IPS DF 6.9 (cell line): Measurements from ENCODE around the gene ODF2.

ENCODE experiments used
- DNase-seq: peaks from one replicate; pipeline ENCODE4 v3.0.0-alpha.2; 2013; ENCODE audit warnings: low read depth, low spot score
- H3K27ac ChIP-seq: one replicate; pipeline ENCODE4 v1.5.1; 2013; ENCODE audit warnings: low read length, control low read depth
- H3K27me3 ChIP-seq: 2 replicates; pipeline ENCODE4 v1.6.1; 2013; ENCODE audit warnings: mild to moderate bottlenecking, low read length; ENCODE audit not compliant: control insufficient read depth, insufficient read depth
- H3K36me3 ChIP-seq: 2 replicates; pipeline ENCODE4 v1.6.1; 2013; ENCODE audit warnings: low read length; ENCODE audit not compliant: control insufficient read depth, insufficient read depth
- H3K4me1 ChIP-seq: 2 replicates; pipeline ENCODE4 v1.6.1; 2013; ENCODE audit warnings: low read length; ENCODE audit not compliant: control insufficient read depth, insufficient read depth
- H3K4me3 ChIP-seq: 2 replicates; pipeline ENCODE4 v1.5.1; 2013; ENCODE audit warnings: mild to moderate bottlenecking, low read length
- H3K9me3 ChIP-seq: 2 replicates; pipeline ENCODE4 v1.6.1; 2013; ENCODE audit warnings: low read length, inconsistent platforms; ENCODE audit not compliant: control insufficient read depth, insufficient read depth
- whole genome bisulfite sequencing: extraction: QIAGEN DNeasy Blood & Tissue Kit; methylation state at CpG from one replicate; pipeline ENCODE4 v1.1.7; 2013; ENCODE audit warnings: mixed read lengths, missing lambda C conversion rate; ENCODE audit not compliant: insufficient read length, insufficient coverage; 5-methylcytosine and 5-hydroxymethylcytosine counted together

ODF2 gene

GRCh38 chr9:128482186-128482585, 26.4 kb downstream of the ODF2 start:
- H3K4me3 ChIP-seq = no peak overlapping the region
- H3K36me3 ChIP-seq = peaks cover 13% of the 10 kb centered on the region; the same call in 1 of the 2 replicates
- WGBS = no CpG with 5 or more reads among the region's 7 CpGs
- H3K27ac ChIP-seq = no peak overlapping the region
- no peak for DNase-seq
- no peaks in the 10 kb centered on the region for H3K27me3 ChIP-seq
- H3K9me3 ChIP-seq = no peaks in the 10 kb centered on the region
- H3K4me1 ChIP-seq = peaks cover 1% of the 10 kb centered on the region; the same call in 1 of the 2 replicates

DNA sequence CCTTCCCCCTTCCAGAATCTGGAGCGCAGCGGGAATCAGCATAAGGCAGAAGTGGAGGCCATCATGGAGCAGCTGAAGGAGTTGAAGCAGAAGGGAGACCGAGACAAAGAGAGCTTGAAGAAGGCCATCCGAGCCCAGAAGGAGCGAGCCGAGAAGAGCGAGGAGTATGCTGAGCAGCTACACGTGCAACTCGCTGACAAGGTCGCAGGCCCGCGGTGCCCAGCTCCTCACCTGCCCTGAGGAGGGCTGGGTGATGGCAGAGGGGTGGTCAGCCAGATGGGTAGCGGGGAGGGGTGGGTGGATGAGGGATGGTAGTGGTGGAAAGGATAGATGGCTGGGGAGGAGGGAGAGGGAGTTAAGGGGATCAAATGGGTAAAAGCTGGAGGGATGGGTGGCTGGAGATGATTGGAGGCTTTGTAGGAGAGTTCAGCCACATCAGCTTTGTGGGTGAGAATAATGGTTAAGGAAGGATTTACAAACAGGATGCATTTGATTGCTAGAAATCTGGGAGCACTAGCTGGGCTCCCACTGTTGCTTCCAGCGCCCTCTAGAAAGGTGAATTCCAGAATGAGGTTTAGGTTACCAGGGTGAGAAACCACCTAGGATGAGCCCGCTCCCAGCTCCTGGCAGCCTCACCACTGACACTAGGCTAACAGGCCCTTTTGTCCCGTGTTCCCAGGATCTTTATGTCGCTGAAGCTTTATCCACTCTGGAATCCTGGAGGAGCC, 29.0 kb downstream of the ODF2 start:
- H3K9me3 ChIP-seq = no peaks in the 10 kb centered on the region
- no peak for DNase-seq
- H3K36me3 ChIP-seq = peaks cover 9% of the 10 kb centered on the region; the same call in 1 of the 2 replicates
- 100% methylated on average over 1 of the region's 17 CpGs for WGBS
- no peak overlapping the region for H3K27ac ChIP-seq
- H3K27me3 ChIP-seq = no peaks in the 10 kb centered on the region
- no peaks in the 10 kb centered on the region for H3K4me1 ChIP-seq
- no peak overlapping the region for H3K4me3 ChIP-seq

DNA sequence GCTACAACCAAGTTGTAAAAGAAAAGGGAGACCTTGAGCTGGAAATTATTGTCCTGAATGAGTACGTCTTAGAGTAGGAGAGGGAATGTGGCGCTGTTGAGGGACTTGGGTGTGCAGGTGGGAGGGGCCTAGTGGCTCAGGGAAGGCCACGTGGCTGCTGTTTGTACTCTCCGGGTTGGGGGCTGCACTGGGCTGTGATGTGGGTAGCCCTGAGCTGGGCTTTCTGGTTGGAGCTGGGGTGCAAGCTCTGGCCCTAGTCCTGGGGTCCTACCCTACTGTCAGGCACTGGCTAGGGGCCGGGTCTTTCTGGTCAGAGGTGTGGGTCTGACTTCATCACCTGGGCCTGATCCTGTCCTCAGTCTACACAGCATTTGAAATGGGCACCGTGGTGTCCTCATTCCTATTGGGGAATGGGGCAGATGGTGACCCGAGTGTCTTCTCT, 29.6 kb downstream of the ODF2 start:
- DNase-seq = no peak
- no peaks in the 10 kb centered on the region for H3K9me3 ChIP-seq
- no peaks in the 10 kb centered on the region for H3K27me3 ChIP-seq
- no peak overlapping the region for H3K27ac ChIP-seq
- H3K36me3 ChIP-seq = peaks cover 9% of the 10 kb centered on the region; the same call in 1 of the 2 replicates
- WGBS = no CpG with 5 or more reads among the region's 7 CpGs
- H3K4me1 ChIP-seq = no peaks in the 10 kb centered on the region
- H3K4me3 ChIP-seq = no peak overlapping the region

DNA sequence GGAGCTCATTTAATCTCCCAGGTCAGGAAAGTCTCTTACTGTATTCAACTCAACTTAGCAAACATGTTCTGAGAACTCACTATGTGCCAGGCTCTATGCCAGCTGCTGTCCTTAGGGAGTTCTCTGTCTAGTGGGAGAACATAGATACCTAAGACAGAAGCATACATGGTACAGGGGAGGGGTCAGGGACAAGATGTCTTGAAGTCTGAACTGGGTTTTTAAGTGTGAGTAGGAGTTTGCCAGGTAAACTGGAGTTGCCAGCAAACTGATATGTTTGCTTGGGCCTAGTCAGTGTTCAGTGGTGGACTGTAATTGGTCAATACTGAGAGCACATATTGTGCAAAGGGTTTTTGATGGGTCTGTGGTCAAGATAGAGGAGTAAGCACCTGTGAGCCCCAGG, 30.4 kb downstream of the ODF2 start:
- H3K27ac ChIP-seq = no peak overlapping the region
- no peak for DNase-seq
- H3K4me3 ChIP-seq = no peak overlapping the region
- H3K27me3 ChIP-seq = no peaks in the 10 kb centered on the region
- no peaks in the 10 kb centered on the region for H3K9me3 ChIP-seq
- peaks cover 9% of the 10 kb centered on the region; the same call in 1 of the 2 replicates for H3K36me3 ChIP-seq
- no peaks in the 10 kb centered on the region for H3K4me1 ChIP-seq

GRCh38 chr9:128493424-128493823, 37.6 kb downstream of the ODF2 start:
- Histone ChIP-seq H3K27me3 (no peaks in the 10 kb centered on the region), H3K36me3 (no peaks in the 10 kb centered on the region), H3K27ac (no peak overlapping the region), H3K4me3 (no peak overlapping the region), H3K4me1 (no peaks in the 10 kb centered on the region), H3K9me3 (no peaks in the 10 kb centered on the region)
- no peak for DNase-seq
- no CpG with 5 or more reads among the region's 2 CpGs for WGBS

DNA sequence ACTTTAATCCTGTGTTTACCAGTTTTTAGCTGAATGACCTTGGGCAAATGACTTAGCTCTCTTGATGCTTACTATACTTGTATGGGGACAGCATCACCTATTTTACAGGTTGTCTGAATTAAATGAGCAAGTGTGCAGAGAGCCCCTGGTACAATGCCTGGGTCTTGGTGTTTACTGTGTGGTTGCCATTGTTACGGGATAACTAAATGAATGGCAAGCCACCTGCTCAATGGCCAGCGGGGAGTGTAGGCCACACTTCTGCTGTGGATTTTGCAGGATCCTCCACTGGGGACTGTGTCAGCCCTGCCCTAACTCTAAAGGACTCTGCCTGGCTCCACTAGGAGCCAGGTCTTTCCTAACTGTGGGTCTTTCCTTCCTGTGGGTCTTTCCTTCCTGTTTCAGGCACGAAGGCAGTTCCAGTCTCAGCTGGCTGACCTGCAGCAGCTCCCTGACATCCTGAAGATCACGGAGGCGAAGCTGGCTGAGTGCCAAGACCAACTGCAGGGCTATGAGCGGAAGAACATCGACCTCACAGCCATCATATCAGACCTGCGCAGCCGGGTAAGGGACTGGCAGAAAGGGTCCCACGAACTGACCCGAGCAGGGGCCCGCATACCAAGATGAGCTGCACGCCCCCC, 38.4 kb downstream of the ODF2 start:
- Histone ChIP-seq H3K4me1 (no peaks in the 10 kb centered on the region), H3K4me3 (no peak overlapping the region), H3K9me3 (no peaks in the 10 kb centered on the region), H3K27me3 (no peaks in the 10 kb centered on the region), H3K27ac (no peak overlapping the region), H3K36me3 (peaks cover 3% of the 10 kb centered on the region; the same call in 1 of the 2 replicates)
- no CpG with 5 or more reads among the region's 13 CpGs for WGBS
- no peak for DNase-seq

- WGBS = no CpG with 5 or more reads among the region's 5 CpGs
- no peak overlapping the region for H3K27ac ChIP-seq
- H3K4me1 ChIP-seq = no peaks in the 10 kb centered on the region
- H3K36me3 ChIP-seq = peaks cover 3% of the 10 kb centered on the region; the same call in 1 of the 2 replicates
- H3K9me3 ChIP-seq = no peaks in the 10 kb centered on the region
- no peaks in the 10 kb centered on the region for H3K27me3 ChIP-seq
- H3K4me3 ChIP-seq = no peak overlapping the region
- no peak for DNase-seq
Measured at GRCh38 chr9:128494746-128495129, 38.9 kb downstream of the ODF2 start.

DNA sequence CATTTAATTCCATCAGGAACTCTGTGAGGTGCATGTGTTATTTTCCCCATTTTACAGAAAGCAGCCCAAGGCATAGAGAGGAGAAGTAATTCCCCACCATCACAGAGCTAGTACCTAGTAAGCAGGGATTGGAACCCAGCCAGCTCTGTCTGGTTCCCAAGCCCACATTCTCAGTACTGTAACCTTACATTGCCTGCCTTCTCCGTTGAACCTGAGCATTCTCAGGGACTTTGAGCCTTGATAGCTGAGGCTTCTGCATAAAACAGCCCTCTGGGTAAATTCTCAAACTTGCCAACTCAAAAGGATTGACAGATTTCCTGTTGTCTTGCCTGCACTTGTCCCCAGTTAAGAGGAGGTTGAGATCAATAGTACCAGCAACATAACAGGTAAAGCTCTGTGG, 39.5 kb downstream of the ODF2 start:
- Histone ChIP-seq H3K36me3 (peaks cover 3% of the 10 kb centered on the region; the same call in 1 of the 2 replicates), H3K27ac (no peak overlapping the region), H3K9me3 (no peaks in the 10 kb centered on the region), H3K4me3 (no peak overlapping the region), H3K27me3 (no peaks in the 10 kb centered on the region), H3K4me1 (no peaks in the 10 kb centered on the region)
- no CpG with 5 or more reads among the region's 1 CpG for WGBS
- no peak for DNase-seq

DNA sequence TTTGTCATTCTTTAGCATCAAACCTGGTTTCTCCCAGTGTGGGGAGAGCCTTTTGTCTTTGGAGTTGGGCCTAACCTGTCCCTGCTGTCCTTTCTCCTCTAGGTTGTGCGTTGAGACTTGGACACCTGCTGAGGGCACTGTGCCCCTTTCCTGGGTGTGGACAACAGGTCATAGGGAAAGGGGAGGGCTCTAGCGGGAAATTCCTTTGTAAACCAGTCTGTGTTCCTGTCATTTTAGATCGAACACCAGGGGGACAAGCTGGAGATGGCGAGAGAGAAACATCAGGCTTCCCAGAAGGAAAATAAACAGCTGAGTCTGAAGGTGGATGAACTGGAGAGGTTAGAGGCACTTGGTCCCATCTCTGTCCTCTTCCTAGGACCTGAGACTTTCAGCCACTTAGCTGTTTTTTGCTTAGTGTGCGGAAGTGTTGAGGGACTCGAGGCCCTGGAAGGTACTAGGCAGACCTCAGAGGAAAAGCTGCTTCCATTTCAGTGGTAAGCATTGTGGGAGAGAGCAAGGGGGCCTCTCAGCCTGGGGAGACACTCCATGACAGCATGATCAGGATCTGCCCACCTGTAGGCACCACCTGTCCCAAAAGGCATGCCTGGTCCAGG, 40.1 kb downstream of the ODF2 start:
- DNase-seq = no peak
- no CpG with 5 or more reads among the region's 6 CpGs for WGBS
- Histone ChIP-seq H3K9me3 (no peaks in the 10 kb centered on the region), H3K36me3 (peaks cover 3% of the 10 kb centered on the region; the same call in 1 of the 2 replicates), H3K27ac (no peak overlapping the region), H3K4me1 (no peaks in the 10 kb centered on the region), H3K27me3 (no peaks in the 10 kb centered on the region), H3K4me3 (no peak overlapping the region)

DNA sequence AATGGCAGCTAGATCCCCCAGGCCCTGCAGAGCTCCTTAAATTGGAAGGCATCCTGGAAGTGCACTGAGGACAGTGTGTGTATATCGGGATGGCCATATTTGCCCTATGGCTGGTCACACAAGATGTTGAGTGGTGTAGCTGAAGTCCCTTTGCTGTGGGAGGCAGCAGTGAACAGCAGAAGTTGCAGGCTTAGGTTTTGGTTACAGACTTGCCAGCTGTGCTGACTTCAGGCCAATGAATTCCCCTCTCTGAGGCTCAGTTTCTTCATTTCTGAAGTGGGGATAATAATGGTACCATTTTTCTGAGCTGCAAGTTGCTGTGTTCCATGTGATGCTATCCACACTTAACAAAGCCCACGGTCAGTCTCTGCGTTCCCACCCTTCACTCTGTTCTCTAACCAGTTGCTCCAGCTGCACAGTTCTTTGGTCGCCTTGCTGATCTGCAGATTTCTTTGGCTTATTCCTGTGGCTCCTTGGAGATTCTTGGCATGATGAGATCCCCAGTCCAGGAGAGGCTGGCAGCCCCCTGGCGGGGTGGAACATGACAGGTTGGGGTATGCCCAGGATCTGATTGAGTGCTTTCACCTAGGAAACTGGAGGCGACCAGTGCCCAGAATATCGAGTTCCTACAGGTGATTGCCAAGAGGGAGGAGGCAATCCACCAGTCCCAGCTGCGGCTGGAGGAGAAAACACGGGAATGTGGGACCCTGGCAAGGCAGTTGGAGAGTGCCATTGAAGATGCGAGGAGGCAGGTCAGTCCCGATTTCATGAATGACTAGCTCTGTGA, 42.2 kb downstream of the ODF2 start:
- Histone ChIP-seq H3K36me3 (peaks cover 3% of the 10 kb centered on the region; the same call in 1 of the 2 replicates), H3K4me3 (no peak overlapping the region), H3K9me3 (no peaks in the 10 kb centered on the region), H3K4me1 (no peaks in the 10 kb centered on the region), H3K27me3 (no peaks in the 10 kb centered on the region), H3K27ac (no peak overlapping the region)
- DNase-seq = no peak
- no CpG with 5 or more reads among the region's 11 CpGs for WGBS
